ENCODE measurements around the gene IRF8.

The IRF8 gene

DNA sequence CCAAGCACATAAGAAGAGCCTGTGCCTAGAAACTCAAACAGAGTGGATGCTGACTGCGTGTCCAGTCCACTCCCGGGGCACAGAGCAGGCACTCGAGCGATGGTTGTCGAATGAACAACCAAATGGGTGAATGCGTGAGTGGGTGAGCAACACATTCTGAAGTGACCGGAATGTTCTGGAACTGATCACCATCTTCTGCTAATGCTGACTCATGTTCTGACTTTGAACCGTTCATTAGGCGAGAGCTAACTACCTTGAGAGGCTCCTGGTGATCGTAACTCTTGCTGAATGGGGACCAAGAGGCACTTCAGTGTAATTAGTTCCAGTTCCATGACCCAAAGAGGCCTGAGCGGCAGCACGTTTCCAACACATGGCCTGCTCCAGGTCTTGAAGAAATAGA lies 37.9 kb downstream of the IRF8 start:
- TF ChIP-seq FOXP2 (optimal IDR thresholded peaks at IDR 0.05; ENCODE audit: borderline replicate concordance, extremely low read depth, extremely low read length, insufficient read depth) (no peak), SIN3A (IDR thresholded peaks at IDR 0.05; ENCODE audit: borderline replicate concordance, insufficient read depth, low read length) (no peak), POLR2AphosphoS5 (IDR thresholded peaks at IDR 0.05; ENCODE audit: low read depth, low read length) (no peak), TAF1 (IDR thresholded peaks at IDR 0.05; ENCODE audit: borderline replicate concordance, insufficient read depth, low read length) (no peak)
- TF ChIP-seq, protein P1, sequence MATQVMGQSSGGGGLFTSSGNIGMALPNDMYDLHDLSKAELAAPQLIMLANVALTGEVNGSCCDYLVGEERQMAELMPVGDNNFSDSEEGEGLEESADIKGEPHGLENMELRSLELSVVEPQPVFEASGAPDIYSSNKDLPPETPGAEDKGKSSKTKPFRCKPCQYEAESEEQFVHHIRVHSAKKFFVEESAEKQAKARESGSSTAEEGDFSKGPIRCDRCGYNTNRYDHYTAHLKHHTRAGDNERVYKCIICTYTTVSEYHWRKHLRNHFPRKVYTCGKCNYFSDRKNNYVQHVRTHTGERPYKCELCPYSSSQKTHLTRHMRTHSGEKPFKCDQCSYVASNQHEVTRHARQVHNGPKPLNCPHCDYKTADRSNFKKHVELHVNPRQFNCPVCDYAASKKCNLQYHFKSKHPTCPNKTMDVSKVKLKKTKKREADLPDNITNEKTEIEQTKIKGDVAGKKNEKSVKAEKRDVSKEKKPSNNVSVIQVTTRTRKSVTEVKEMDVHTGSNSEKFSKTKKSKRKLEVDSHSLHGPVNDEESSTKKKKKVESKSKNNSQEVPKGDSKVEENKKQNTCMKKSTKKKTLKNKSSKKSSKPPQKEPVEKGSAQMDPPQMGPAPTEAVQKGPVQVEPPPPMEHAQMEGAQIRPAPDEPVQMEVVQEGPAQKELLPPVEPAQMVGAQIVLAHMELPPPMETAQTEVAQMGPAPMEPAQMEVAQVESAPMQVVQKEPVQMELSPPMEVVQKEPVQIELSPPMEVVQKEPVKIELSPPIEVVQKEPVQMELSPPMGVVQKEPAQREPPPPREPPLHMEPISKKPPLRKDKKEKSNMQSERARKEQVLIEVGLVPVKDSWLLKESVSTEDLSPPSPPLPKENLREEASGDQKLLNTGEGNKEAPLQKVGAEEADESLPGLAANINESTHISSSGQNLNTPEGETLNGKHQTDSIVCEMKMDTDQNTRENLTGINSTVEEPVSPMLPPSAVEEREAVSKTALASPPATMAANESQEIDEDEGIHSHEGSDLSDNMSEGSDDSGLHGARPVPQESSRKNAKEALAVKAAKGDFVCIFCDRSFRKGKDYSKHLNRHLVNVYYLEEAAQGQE (IDR thresholded peaks at IDR 0.05; ENCODE audit: insufficient read depth in 1 of 2, low read depth in 2 of 2, low read length in 2 of 2), result no peak

DNA sequence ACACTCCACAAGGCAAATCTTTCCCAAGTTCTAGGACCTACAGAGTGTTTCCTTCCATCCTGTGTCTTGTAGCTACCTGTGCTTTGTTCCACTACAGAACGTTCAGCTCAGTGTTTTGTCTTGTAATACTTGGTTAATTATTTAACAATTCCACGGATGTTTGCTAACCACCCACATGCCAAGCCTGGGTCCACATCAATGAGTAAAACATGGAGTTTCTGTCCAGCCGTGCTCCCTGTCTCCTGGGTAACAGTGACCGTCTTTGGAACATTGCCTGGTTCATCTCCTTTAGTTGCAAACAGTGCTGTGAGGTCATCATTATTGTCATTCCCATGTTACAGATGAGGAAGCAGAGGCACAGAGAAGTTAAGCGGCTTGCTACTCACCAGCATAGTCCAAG lies 41.3 kb downstream of the IRF8 start:
- TF ChIP-seq FOXP2 (optimal IDR thresholded peaks at IDR 0.05; ENCODE audit: borderline replicate concordance, extremely low read depth, extremely low read length, insufficient read depth) (no peak), SIN3A (IDR thresholded peaks at IDR 0.05; ENCODE audit: borderline replicate concordance, insufficient read depth, low read length) (no peak), TAF1 (IDR thresholded peaks at IDR 0.05; ENCODE audit: borderline replicate concordance, insufficient read depth, low read length) (no peak), POLR2AphosphoS5 (IDR thresholded peaks at IDR 0.05; ENCODE audit: low read depth, low read length) (no peak)
- TF ChIP-seq, protein P1 (IDR thresholded peaks at IDR 0.05; ENCODE audit: insufficient read depth in 1 of 2, low read depth in 2 of 2, low read length in 2 of 2), result no peak

DNA sequence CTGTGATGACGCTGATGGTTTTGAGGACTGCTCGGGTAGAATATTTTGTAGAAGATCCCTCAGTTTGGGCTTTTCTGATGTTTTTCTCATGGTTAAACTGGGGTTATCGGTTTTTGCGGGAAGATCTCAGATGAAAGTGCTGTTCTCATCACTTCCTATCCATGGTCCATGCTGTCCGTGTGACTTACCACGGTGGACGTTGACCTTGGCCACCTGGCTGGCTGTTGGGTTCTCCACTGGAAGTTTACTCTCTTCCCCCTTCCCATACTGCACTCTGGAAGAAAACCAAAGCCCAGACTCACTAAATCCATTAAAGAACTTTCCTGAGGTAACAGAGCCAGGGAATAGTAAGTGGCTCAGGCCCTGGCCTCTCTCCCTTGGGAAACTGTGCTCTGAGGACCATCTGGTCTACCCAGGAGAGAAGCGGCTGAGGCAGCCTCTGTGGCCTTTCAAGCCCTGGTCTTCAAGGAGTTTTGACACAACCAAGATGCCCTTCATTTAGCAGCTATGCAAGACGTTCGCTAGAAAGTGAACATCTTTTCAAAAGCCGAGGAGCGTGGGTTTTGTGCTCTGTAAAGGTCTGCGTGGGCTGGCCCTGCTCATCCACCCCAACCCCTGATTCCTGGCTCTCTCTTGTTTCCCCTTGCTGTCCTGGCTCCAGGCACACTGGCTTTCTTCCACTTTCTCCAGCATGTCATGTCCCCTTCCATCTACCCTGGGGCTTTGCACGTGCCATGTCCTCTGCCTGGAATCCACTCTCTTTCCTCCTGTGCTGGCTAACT lies 43.1 kb downstream of the IRF8 start:
- TF ChIP-seq TAF1 (IDR thresholded peaks at IDR 0.05; ENCODE audit: borderline replicate concordance, insufficient read depth, low read length) (no peak), POLR2AphosphoS5 (IDR thresholded peaks at IDR 0.05; ENCODE audit: low read depth, low read length) (no peak), SIN3A (IDR thresholded peaks at IDR 0.05; ENCODE audit: borderline replicate concordance, insufficient read depth, low read length) (no peak), FOXP2 (optimal IDR thresholded peaks at IDR 0.05; ENCODE audit: borderline replicate concordance, extremely low read depth, extremely low read length, insufficient read depth) (no peak)
- TF ChIP-seq, protein P1 (IDR thresholded peaks at IDR 0.05; ENCODE audit: insufficient read depth in 1 of 2, low read depth in 2 of 2, low read length in 2 of 2), result no peak

DNA sequence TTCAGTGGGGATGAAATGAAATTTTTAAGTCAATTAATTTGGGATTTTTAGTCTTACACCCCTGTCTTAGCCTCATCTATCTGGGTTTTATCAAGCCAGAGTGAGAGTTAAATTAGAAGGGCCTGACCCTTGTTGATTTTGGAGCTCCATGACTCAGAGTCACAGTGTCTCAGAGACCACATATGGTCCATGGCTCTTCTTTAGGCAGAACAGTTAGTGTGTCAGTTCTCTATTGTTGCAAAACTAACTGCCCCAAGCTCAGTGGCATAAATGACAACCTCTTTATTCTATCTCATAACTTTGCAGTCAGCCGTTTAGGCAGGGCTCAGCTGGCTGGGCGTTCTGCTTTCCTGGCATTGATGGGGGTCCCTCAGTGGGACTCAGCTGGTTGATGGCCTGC lies 44.7 kb downstream of the IRF8 start:
- TF ChIP-seq POLR2AphosphoS5 (IDR thresholded peaks at IDR 0.05; ENCODE audit: low read depth, low read length) (no peak), TAF1 (IDR thresholded peaks at IDR 0.05; ENCODE audit: borderline replicate concordance, insufficient read depth, low read length) (no peak), SIN3A (IDR thresholded peaks at IDR 0.05; ENCODE audit: borderline replicate concordance, insufficient read depth, low read length) (no peak), FOXP2 (optimal IDR thresholded peaks at IDR 0.05; ENCODE audit: borderline replicate concordance, extremely low read depth, extremely low read length, insufficient read depth) (no peak)
- TF ChIP-seq, protein P1 (IDR thresholded peaks at IDR 0.05; ENCODE audit: insufficient read depth in 1 of 2, low read depth in 2 of 2, low read length in 2 of 2), result no peak
